Measurements from ENCODE around the gene IRS1.
A peak's percentile ranks its signal among the peaks of the same experiment; 100 is the strongest.

IRS1 gene

GRCh38 chr2:226818930-226819329 is 19.3 kb upstream of the IRS1 start:
- DNase-seq, result no peak

- DNase-seq, result no peak
Observed at GRCh38 chr2:226813148-226813701, 13.6 kb upstream of the IRS1 start.

DNA sequence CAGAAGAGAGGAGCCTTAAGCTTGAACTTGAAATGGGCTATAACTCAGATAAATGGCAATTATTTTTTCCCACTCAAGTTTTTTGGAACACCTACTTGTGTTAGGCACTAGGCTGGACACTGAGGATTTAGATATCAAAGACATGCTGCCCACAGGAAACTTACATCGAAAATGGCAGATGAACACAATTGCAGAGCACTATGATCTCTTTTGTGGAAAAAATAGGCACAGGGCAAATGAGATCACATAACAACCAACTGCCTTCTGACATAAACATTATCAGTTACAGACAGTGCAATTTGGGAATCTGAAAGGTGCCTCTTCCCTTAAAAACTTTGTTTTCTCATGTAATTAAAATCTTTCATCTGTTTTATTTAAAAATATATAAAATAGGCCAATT is 3.8 kb upstream of the IRS1 start:
- no peak for DNase-seq

GRCh38 chr2:226802573-226802972 is 3.0 kb upstream of the IRS1 start:
- peak; percentile 74 for DNase-seq

DNA sequence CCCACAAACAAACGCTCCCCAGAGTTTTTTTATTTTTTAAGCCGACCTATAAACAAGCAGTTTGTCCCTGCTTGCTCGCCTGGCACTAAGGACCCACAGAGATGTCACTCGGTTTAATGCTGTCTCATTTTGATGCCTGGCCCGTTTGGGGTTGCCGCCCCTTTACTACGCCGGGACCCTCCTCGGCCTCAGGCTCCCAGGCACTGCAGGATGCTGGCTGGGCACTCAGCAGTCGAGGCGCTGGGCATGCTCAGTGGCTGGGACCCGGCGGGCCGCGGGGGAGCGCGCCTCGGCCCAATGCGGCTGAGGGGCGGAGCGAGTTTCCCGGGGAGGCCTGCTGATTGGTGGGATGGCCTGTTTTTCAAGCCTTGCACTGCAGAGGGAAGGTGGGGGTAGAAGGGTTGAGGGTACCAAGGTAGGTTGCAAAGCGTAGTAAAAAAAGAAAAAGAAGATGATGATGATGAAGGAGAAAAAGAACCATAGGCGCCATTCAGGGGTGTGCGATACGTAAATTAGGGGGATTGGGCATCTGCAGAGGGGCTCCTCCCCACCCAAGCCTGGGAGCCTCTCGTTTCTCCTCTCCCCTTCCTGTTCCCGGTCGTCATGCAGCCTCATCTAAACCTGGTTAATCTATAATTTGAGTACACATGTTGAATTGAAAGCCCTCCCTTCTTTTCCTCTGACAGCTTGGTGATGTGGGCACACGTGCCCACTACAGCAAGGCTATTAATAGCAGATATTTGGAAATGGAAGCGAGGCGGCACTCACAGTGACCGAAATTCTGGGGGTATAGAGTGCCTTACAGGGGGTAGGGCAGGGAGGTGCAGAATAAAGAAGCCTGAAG is 1.5 kb upstream of the IRS1 start:
- DNase-seq, result peak; percentile 87

DNA sequence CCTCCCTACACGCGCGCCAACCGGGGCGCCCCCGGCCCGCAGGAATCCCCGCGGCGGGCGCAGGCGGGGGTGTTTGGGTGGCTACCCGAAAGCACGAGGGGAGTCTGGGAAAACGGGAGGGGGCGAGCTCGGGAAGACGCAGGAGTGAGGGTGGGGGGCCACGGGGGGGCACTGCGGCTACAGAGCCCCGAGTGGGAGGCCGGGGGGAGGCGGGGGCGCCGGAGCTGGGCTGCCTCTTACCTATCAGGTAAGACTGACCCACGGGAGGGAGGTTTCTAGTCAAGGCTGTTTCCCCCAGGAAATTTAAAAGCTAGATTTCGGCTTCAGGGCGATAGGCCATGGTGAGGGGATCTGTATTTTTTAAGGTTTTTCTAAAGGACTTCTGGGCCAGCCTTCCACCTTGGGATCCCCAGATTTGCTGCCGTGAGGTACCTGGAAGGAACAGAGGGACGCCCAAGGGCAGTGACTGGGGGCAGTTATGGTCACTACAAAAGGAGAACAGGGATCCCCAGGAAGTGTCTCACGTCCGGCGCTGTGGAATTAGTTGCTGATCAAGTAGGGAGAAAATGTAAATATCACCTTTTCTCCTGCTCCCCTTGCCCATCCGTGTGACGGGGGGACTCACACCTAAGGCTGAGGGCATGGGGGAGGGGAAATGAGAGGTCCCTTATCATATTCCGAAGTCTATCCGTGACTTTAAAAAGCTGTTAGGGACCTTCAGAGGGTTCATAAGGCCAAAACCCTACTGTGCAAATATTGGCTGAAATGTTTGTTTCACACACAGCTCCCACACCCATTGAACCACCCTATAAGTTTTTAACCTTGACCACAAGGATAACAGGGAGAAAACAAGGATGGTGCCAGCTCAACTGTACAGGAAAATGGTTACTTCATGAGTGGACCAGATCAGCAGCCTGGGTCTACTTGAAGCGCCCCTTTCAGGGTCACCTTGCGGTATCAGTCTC is 638 bp upstream of the IRS1 start:
- no peak for DNase-seq

- peak; percentile 42 for DNase-seq
Observed at GRCh38 chr2:226798422-226799210, 1.0 kb downstream of the IRS1 start.

DNA sequence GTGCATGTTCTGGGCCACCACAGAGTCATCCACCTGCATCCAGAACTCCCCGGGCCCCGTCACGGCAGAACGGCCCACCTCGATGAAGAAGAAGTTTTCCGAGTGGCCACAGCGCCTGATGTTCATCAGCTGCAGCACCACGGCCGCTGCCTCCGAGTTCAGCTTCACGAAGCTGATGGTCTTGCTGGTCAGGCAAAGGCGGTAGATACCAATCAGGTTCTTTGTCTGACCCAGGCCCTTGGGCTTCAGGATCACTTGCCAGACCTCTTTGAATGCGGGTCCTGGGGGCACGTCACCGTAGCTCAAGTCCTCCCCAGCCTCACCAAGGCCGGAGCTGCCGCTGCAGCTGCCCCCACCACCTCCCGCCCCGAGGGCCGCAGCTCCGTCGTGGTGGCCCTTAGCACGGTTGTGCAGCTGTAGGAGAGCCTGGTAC is 1.6 kb downstream of the IRS1 start:
- no peak for DNase-seq

DNA sequence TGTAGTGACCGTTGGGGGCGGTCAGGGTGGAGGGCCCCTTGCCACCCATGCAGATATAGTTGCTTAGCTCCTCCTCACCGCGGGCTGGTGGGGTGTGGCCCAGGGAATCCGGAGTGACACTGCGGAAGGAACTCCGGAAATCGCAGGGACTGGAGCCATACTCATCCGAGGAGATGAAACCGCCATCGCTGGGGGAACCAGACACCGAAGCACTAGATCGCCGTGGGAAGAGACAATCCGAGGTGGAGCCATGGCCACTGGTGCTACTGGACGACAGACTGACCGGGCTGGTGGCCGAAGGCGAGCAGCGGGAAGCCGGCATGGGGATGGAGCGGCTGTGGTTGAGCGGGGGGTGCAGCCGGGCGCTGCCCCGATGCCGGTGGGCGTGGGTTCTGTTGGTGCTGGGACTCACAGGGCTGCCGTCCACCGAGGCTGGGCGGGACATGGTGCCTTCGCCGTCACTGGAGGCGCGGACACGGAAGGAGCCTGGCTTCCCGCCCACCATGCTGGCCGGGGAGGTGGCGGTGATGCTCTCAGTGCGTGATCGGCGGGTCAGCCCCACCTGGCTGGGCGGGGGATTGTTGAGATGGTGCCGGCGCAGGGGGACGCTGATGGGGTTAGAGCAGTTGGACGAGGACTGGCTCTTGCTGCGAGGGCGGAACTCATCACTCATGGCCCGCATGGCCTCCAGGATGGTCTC is 2.2 kb downstream of the IRS1 start:
- no peak for DNase-seq

GRCh38 chr2:226796840-226797288 is 2.8 kb downstream of the IRS1 start:
- DNase-seq, result no peak

- DNase-seq, result no peak
Observed at GRCh38 chr2:226796012-226796839, 3.4 kb downstream of the IRS1 start.

- no peak for DNase-seq
Observed at GRCh38 chr2:226795281-226796011, 4.2 kb downstream of the IRS1 start.

GRCh38 chr2:226794751-226795171 is 4.9 kb downstream of the IRS1 start:
- DNase-seq, result no peak

GRCh38 chr2:226794196-226794661 is 5.4 kb downstream of the IRS1 start:
- DNase-seq, result no peak

GRCh38 chr2:226793646-226794045 is 6.0 kb downstream of the IRS1 start:
- DNase-seq, result no peak

DNA sequence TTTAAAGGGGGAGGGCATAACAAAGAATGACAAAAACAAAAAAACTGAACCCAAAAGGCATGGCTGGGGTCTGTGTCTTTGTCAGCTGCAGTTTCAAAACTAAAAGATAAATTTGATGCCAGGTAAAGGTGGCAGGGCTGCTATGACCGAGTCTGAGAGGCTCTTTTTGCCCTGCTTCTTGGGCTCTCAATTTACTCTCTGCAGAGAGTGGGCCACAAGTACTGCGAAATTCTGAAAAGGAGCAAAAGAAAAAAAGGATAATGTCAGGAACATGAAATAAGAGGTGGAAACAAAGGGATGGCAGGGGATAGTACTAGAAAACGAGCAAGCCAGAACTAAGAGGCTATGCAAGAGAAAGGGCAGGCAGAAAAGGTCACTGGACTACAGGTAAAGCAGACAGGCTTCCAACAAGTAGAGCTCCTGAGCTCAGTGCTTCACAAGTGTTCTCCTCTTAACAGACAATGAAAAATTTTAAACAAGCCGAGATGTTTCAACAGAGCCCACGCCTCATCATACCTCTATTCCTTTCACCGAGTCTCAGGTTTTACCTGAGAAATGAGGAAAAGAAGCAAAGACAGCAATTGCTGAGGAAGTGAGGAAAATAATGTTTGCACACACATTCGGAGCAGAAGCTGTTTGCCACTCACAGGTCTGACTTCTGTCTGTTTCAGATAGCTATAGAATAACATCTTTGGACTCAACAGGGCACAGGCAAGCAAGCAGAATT is 7.3 kb downstream of the IRS1 start:
- no peak for DNase-seq

DNA sequence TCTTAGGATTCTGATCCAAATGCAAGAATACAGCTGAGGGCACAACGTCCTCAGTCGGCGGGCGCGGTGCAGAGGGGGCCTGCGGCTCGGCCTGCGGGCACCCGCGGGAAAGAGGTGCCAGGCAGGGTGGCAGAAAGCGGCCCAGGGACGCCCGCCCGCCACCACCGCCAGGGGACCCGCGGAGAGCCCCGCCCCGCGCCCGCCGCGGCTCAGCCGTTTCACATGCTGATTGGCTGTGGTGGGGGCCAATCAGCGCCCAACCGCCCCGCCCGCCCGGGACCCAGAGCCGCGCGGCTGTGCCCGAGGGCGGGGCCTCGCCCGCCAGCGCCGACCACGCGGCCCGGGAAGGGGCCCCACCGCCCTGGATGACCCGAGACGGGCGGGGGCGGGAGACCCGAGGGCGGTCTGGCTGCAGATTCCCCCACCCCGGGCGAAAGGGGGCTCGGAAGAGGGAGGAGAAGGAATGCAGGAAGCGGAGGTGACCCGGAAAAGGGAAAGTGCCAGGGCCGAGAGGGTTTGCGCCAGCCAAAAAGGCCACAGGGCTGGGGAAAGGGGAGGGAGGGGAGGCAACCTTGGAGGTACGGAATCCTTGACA is 8.0 kb downstream of the IRS1 start:
- DNase-seq, result peak; percentile 93

DNA sequence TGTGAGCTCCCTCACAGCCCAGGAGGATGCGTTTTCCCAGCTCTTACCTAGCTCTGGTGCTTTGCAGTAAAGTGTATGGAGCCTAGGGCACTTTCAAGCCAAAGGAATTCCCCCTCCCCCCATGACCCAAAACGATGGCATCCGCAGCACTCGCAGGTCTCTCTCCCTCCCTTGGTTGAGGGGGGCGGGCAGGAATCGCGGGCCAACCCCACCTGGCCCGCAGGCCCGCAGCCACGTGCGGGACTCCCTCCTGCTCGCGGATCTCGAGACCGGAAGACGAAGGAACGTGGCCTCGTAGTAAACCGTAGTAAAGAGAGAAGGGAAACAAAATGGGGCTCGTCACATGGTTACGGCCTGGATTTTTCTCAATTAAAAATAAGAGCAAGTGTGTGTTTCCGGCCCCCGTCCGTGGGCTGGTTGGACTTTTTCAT is 8.5 kb downstream of the IRS1 start:
- DNase-seq, result peak; percentile 52

DNA sequence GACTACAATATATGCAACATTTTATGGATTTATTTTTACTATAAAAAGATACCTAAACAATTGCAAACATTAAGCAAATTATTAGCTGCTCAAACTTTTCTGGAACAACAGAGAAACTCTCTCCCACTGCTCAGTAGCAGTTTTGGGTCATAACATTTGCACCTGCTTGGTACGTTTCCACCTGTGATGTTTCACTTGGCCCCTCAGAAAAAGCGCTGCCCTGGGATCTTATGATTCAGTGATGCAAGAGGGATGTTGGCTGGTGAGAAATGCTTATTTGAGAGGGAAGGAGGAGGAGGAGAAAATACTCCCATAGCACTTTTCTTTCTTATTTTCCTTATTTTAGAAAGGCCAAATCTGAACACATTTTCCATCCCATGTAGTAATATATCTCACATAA is 9.2 kb downstream of the IRS1 start:
- no peak for DNase-seq
